GF-D8 (cell line): Measurements from ENCODE around the gene TMEM186.
"Not testable (repeated sequence)": the region's sequence is repeated elsewhere in the genome, so short reads cannot be mapped to it uniquely, and the experiment has no call there.

Source experiments
- DNase-seq: peaks from one replicate; lab custom pipeline; 2025; lab: John Stamatoyannopoulos, UW

Gene TMEM186

GRCh38 chr16:8812162-8812843, 14.9 kb upstream of the TMEM186 start:
- DNase-seq, result no peak

GRCh38 chr16:8808613-8809353, 11.3 kb upstream of the TMEM186 start:
- no peak for DNase-seq

- DNase-seq, result no peak
Observed at GRCh38 chr16:8808009-8808408, 10.6 kb upstream of the TMEM186 start.

- no peak for DNase-seq
Observed at GRCh38 chr16:8807189-8807588, 9.8 kb upstream of the TMEM186 start.

GRCh38 chr16:8806272-8806983, 9.0 kb upstream of the TMEM186 start:
- DNase-seq, result no peak

GRCh38 chr16:8804313-8804712, 6.9 kb upstream of the TMEM186 start:
- DNase-seq, result no peak

GRCh38 chr16:8803733-8804132, 6.3 kb upstream of the TMEM186 start:
- DNase-seq, result not testable (repeated sequence)

GRCh38 chr16:8801701-8802100, 4.3 kb upstream of the TMEM186 start:
- no peak for DNase-seq

GRCh38 chr16:8798535-8799157, 1.2 kb upstream of the TMEM186 start:
- DNase-seq, result no peak

- no peak for DNase-seq
Observed at GRCh38 chr16:8798174-8798527, 712 bp upstream of the TMEM186 start.

GRCh38 chr16:8796469-8797363, 723 bp downstream of the TMEM186 start:
- no peak for DNase-seq

GRCh38 chr16:8795818-8796217, 1.6 kb downstream of the TMEM186 start:
- no peak for DNase-seq

GRCh38 chr16:8795091-8795490, 2.3 kb downstream of the TMEM186 start:
- no peak for DNase-seq

GRCh38 chr16:8788578-8789172, 8.8 kb downstream of the TMEM186 start:
- no peak for DNase-seq

GRCh38 chr16:8786316-8786715, 11.1 kb downstream of the TMEM186 start:
- not testable (repeated sequence) for DNase-seq

- no peak for DNase-seq
Observed at GRCh38 chr16:8785408-8785807, 12.0 kb downstream of the TMEM186 start.

GRCh38 chr16:8782673-8783072, 14.8 kb downstream of the TMEM186 start:
- no peak for DNase-seq

- no peak for DNase-seq
Observed at GRCh38 chr16:8781797-8782196, 15.6 kb downstream of the TMEM186 start.

GRCh38 chr16:8777217-8777616, 20.2 kb downstream of the TMEM186 start:
- DNase-seq, result no peak

GRCh38 chr16:8776129-8776584, 21.3 kb downstream of the TMEM186 start:
- no peak for DNase-seq

GRCh38 chr16:8775359-8775758, 22.1 kb downstream of the TMEM186 start:
- DNase-seq, result no peak
